Measurements from ENCODE around the gene PHACTR4.
"Not testable (repeated sequence)": the region's sequence is repeated elsewhere in the genome, so short reads cannot be mapped to it uniquely, and the experiment has no call there.

PHACTR4 gene

DNA sequence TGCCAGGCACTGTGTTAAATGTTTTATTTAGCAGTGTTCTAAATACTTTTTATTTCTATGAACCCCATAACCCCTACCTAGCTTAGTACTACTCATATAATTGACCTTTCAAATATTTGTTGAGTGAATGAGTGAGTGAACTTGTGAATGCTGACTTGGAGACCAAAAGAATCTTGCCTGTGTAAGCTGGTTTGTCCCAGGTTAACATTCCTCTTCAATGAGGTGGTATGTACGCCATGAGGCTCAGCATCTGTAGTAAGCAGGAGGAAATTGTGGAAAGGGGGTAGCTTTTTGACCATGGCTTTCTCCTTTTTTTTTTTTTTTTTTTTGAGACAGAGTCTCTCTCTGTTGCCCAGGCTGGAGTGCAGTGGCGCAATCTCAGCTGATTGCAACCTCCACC is 26.1 kb upstream of the PHACTR4 start:
- Histone ChIP-seq H3K4me3 (ENCODE audit: insufficient read depth in 1 of 2, low read depth in 1 of 2, low read length in 2 of 2) (no peak overlapping the region), H3K4me1 (ENCODE audit: control insufficient read depth, insufficient read depth, low read depth, low read length) (no peaks in the 10 kb centered on the region)
- 60% methylated on average over 1 of the region's 2 CpGs for WGBS

DNA sequence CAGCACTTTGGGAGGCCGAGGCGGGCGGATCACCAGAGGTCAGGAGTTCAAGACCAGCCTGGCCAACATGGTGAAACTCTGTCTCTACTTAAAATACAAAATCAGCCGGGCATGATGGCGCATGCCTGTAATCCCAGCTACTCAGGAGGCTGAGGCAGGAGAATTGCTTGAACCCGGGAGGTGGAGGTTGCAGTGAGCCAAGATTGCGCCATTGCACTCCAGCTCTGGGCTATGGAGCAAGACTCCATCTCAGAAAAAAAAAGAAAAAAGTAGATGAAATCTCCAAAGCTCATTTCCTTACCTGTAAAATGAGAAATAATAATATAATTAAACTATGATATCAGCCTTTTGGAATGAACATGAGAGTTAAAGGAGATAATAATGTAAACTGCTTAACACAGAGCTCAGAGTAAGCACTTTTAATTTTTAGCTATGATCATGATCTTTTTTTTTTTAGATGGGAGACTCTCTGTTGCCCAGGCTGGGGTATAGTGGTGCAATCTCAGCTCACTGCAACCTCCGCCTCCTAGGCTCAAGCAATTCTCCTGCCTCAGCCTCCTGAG is 16.2 kb upstream of the PHACTR4 start:
- H2BK5ac ChIP-seq (ENCODE audit: low read depth, low read length, poor library complexity, severe bottlenecking); H2BK120ac ChIP-seq (ENCODE audit: low read depth, low read length); DNase-seq; H3K9ac ChIP-seq (ENCODE audit: low read length); H3K27me3 ChIP-seq (ENCODE audit: control insufficient read depth in 1 of 2, insufficient read depth in 1 of 2, low read length in 2 of 2); H3K4me1 ChIP-seq (ENCODE audit: control insufficient read depth, insufficient read depth, low read depth, low read length); H3K18ac ChIP-seq (ENCODE audit: low read depth in 1 of 2, low read length in 2 of 2); H2BK15ac ChIP-seq (ENCODE audit: low read depth, poor library complexity, severe bottlenecking); H3K23ac ChIP-seq (ENCODE audit: low read length in 2 of 2); H2AFZ ChIP-seq (ENCODE audit: low read depth, low read length); H3K79me1 ChIP-seq (replicated peaks; ENCODE audit: low read length, poor library complexity, severe bottlenecking); H3K27ac ChIP-seq (ENCODE audit: low read length, poor library complexity, severe bottlenecking); H3K14ac ChIP-seq (ENCODE audit: low read length in 2 of 2); H4K91ac ChIP-seq (ENCODE audit: low read length); H3K4me3 ChIP-seq (ENCODE audit: insufficient read depth in 1 of 2, low read depth in 1 of 2, low read length in 2 of 2); H2BK12ac ChIP-seq (ENCODE audit: low read length in 2 of 2); H3K36me3 ChIP-seq (ENCODE audit: control insufficient read depth in 1 of 2, insufficient read depth in 2 of 2, low read depth in 1 of 2, low read length in 2 of 2); H3K9me3 ChIP-seq (ENCODE audit: control insufficient read depth, low read length); H3K4me2 ChIP-seq (ENCODE audit: low read length, poor library complexity, severe bottlenecking); H4K8ac ChIP-seq (ENCODE audit: low read length); H3K4ac ChIP-seq (ENCODE audit: low read depth in 1 of 2, low read length in 2 of 2): not testable (repeated sequence)
- WGBS: 96% methylated on average over 7 of the region's 8 CpGs
- peak overlapping the region; percentile 45 for H2AK5ac ChIP-seq (ENCODE audit: low read length, severe bottlenecking)

More for the DNA sequence above, 26.1 kb upstream of the PHACTR4 start:
- H3K36me3 ChIP-seq (ENCODE audit: control insufficient read depth in 1 of 2, insufficient read depth in 2 of 2, low read depth in 1 of 2, low read length in 2 of 2): no peaks in the 10 kb centered on the region
- H4K8ac ChIP-seq (ENCODE audit: low read length): no peak overlapping the region
- H3K27me3 ChIP-seq (ENCODE audit: control insufficient read depth in 1 of 2, insufficient read depth in 1 of 2, low read length in 2 of 2): no peaks in the 10 kb centered on the region
- H4K91ac ChIP-seq (ENCODE audit: low read length): no peak overlapping the region
- no peak overlapping the region for H3K9ac ChIP-seq (ENCODE audit: low read length)
- H2AK5ac ChIP-seq (ENCODE audit: low read length, severe bottlenecking): no peak overlapping the region
- no peak overlapping the region for H2BK5ac ChIP-seq (ENCODE audit: low read depth, low read length, poor library complexity, severe bottlenecking)
- H3K79me1 ChIP-seq (replicated peaks; ENCODE audit: low read length, poor library complexity, severe bottlenecking): no peaks in the 10 kb centered on the region
- no peak overlapping the region for H2BK120ac ChIP-seq (ENCODE audit: low read depth, low read length)
- no peaks in the 10 kb centered on the region for H3K9me3 ChIP-seq (ENCODE audit: control insufficient read depth, low read length)
- H3K4me2 ChIP-seq (ENCODE audit: low read length, poor library complexity, severe bottlenecking): no peak overlapping the region
- H2BK12ac ChIP-seq (ENCODE audit: low read length in 2 of 2): no peak overlapping the region
- H2AFZ ChIP-seq (ENCODE audit: low read depth, low read length): no peak overlapping the region
- DNase-seq: peak; percentile 21
- H3K4ac ChIP-seq (ENCODE audit: low read depth in 1 of 2, low read length in 2 of 2): no peak overlapping the region
- H2BK15ac ChIP-seq (ENCODE audit: low read depth, poor library complexity, severe bottlenecking): no peak overlapping the region
- H3K14ac ChIP-seq (ENCODE audit: low read length in 2 of 2): no peak overlapping the region
- H3K18ac ChIP-seq (ENCODE audit: low read depth in 1 of 2, low read length in 2 of 2): no peak overlapping the region
- no peak overlapping the region for H3K27ac ChIP-seq (ENCODE audit: low read length, poor library complexity, severe bottlenecking)
- H3K23ac ChIP-seq (ENCODE audit: low read length in 2 of 2): no peak overlapping the region

DNA sequence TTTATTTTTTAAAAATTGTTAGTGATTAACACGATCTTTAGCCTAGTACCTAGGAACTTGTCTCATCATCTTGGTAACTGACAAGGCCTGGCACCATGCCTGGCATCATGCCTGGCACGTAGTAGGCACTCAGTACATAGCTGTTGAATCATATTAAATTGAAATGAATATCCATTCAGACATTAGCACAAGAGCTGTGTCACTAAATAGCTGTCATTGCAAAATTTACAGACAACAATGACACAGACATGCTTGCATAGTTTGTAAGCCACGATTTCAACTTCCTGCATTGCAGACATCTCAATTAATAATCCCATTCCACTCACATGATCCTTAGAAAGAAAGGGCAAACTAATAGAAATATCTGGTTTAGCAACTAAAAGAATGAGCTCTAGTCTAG is 15.4 kb upstream of the PHACTR4 start:
- 40% methylated on average over 2 of the region's 3 CpGs for WGBS
- H3K9ac ChIP-seq (ENCODE audit: low read length): peak overlapping the region; percentile 74
- H2AFZ ChIP-seq (ENCODE audit: low read depth, low read length): no peak overlapping the region
- H2BK15ac ChIP-seq (ENCODE audit: low read depth, poor library complexity, severe bottlenecking): no peak overlapping the region
- H3K4me3 ChIP-seq (ENCODE audit: insufficient read depth in 1 of 2, low read depth in 1 of 2, low read length in 2 of 2): no peak overlapping the region
- H3K4me1 ChIP-seq (ENCODE audit: control insufficient read depth, insufficient read depth, low read depth, low read length): peaks cover 7% of the 10 kb centered on the region
- no peak overlapping the region for H3K23ac ChIP-seq (ENCODE audit: low read length in 2 of 2)
- H3K4me2 ChIP-seq (ENCODE audit: low read length, poor library complexity, severe bottlenecking): no peak overlapping the region
- H3K18ac ChIP-seq (ENCODE audit: low read depth in 1 of 2, low read length in 2 of 2): no peak overlapping the region
- no peak overlapping the region for H4K8ac ChIP-seq (ENCODE audit: low read length)
- H3K27me3 ChIP-seq (ENCODE audit: control insufficient read depth in 1 of 2, insufficient read depth in 1 of 2, low read length in 2 of 2): no peaks in the 10 kb centered on the region
- peak; percentile 48 for DNase-seq
- no peaks in the 10 kb centered on the region for H3K36me3 ChIP-seq (ENCODE audit: control insufficient read depth in 1 of 2, insufficient read depth in 2 of 2, low read depth in 1 of 2, low read length in 2 of 2)
- H3K9me3 ChIP-seq (ENCODE audit: control insufficient read depth, low read length): no peaks in the 10 kb centered on the region
- H3K4ac ChIP-seq (ENCODE audit: low read depth in 1 of 2, low read length in 2 of 2): no peak overlapping the region
- H3K27ac ChIP-seq (ENCODE audit: low read length, poor library complexity, severe bottlenecking): peak overlapping the region; percentile 11
- H3K14ac ChIP-seq (ENCODE audit: low read length in 2 of 2): no peak overlapping the region
- H2BK5ac ChIP-seq (ENCODE audit: low read depth, low read length, poor library complexity, severe bottlenecking): no peak overlapping the region
- no peak overlapping the region for H2BK12ac ChIP-seq (ENCODE audit: low read length in 2 of 2)
- H2AK5ac ChIP-seq (ENCODE audit: low read length, severe bottlenecking): no peak overlapping the region
- H3K79me1 ChIP-seq (replicated peaks; ENCODE audit: low read length, poor library complexity, severe bottlenecking): no peaks in the 10 kb centered on the region
- no peak overlapping the region for H4K91ac ChIP-seq (ENCODE audit: low read length)
- H2BK120ac ChIP-seq (ENCODE audit: low read depth, low read length): no peak overlapping the region

DNA sequence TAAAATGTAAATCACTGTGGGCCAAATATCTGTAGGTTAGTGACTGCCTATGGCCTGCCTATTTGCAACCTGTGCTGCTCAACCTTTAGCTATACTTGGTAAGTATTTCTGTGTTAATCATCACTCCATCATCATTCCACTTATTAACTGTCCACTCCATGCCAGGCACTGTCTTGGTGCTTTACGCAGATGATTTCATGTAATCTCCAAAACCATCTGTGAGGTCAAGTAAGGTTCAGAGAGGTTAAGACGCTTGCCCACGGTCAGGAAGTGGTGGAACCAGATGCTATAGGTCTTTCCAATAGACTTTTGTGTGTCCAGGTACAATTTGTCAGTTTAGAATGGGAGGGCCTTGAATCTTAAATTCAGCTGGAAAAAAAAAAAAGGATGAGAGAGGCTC is 10.8 kb upstream of the PHACTR4 start:
- Histone ChIP-seq H3K14ac (ENCODE audit: low read length in 2 of 2) (no peak overlapping the region), H2BK12ac (ENCODE audit: low read length in 2 of 2) (no peak overlapping the region), H3K4ac (ENCODE audit: low read depth in 1 of 2, low read length in 2 of 2) (no peak overlapping the region), H2AFZ (ENCODE audit: low read depth, low read length) (no peak overlapping the region), H3K4me2 (ENCODE audit: low read length, poor library complexity, severe bottlenecking) (no peak overlapping the region), H3K79me1 (replicated peaks; ENCODE audit: low read length, poor library complexity, severe bottlenecking) (no peaks in the 10 kb centered on the region), H4K8ac (ENCODE audit: low read length) (no peak overlapping the region), H3K9me3 (ENCODE audit: control insufficient read depth, low read length) (no peaks in the 10 kb centered on the region), H2AK5ac (ENCODE audit: low read length, severe bottlenecking) (peak overlapping the region; percentile 84), H4K91ac (ENCODE audit: low read length) (no peak overlapping the region), H3K18ac (ENCODE audit: low read depth in 1 of 2, low read length in 2 of 2) (no peak overlapping the region), H3K23ac (ENCODE audit: low read length in 2 of 2) (no peak overlapping the region), H3K27ac (ENCODE audit: low read length, poor library complexity, severe bottlenecking) (no peak overlapping the region), H3K4me3 (ENCODE audit: insufficient read depth in 1 of 2, low read depth in 1 of 2, low read length in 2 of 2) (no peak overlapping the region), H2BK5ac (ENCODE audit: low read depth, low read length, poor library complexity, severe bottlenecking) (no peak overlapping the region), H2BK15ac (ENCODE audit: low read depth, poor library complexity, severe bottlenecking) (no peak overlapping the region), H3K4me1 (ENCODE audit: control insufficient read depth, insufficient read depth, low read depth, low read length) (peaks cover 5% of the 10 kb centered on the region), H3K9ac (ENCODE audit: low read length) (no peak overlapping the region), H3K27me3 (ENCODE audit: control insufficient read depth in 1 of 2, insufficient read depth in 1 of 2, low read length in 2 of 2) (no peaks in the 10 kb centered on the region), H2BK120ac (ENCODE audit: low read depth, low read length) (no peak overlapping the region), H3K36me3 (ENCODE audit: control insufficient read depth in 1 of 2, insufficient read depth in 2 of 2, low read depth in 1 of 2, low read length in 2 of 2) (no peaks in the 10 kb centered on the region)
- DNase-seq: no peak
- WGBS: 81% methylated on average over 3 of the region's 3 CpGs

Data from mesenchymal stem cell (in vitro differentiated cells and primary cell).